GM19240 (cell line): ENCODE measurements around the gene CFAP97D2.
"Not testable (repeated sequence)": the region's sequence is repeated elsewhere in the genome, so short reads cannot be mapped to it uniquely, and the experiment has no call there.

Experiments
- DNase-seq: peaks from one replicate; pipeline ENCODE4 v3.0.0; 2011; ENCODE audit warnings: low spot score; ENCODE audit not compliant: insufficient read length

CFAP97D2 gene

DNA sequence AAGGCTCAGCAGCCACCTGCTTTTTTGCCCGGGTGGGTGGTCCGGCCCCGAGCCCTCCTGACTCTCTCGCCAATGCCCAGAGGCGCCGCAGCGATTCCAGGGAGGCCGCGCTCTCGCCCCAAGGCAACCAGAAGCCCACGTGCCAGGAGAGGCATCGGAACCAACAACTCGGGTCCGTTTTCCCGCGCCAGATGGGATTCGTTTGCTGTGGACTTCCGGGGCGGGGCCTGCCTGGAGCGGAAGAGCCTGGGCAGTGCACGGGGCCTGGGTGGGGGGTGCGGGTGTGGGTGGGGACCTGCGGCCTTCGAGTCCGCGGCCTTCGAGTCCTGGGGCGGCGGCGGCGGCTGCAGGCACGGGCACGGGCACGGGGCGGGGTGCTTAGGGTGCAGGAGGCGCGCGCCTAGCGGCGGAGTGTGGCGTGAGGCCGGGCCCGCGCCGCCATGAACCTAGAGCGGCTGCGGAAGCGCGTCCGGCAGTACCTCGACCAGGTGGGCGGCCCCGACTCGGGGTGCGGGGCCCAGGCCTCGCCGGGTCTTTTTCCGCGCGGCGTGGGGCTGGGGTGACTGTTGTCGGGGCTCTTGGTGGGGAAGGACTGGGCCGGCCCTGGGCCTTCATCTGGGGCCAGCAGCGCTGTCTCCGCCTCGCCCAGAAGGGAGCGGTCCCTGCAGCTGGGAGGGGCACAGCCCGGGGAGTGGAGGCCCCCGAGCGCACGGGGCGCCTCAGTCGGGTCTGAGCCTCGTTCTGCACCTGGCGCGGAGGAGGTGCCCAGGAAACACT lies 55.8 kb downstream of the CFAP97D2 start, which contains the start of gene CDC16:
Gene CDC16, plus strand, starts transcription at position 253 of the 777 bp plus-strand sequence. Its CDS starts 188 bp downstream, at position 441.
- DNase-seq = peak; percentile 94

- no peak for DNase-seq
Observed at GRCh38 chr13:114235697-114236096, 56.6 kb downstream of the CFAP97D2 start.

DNA sequence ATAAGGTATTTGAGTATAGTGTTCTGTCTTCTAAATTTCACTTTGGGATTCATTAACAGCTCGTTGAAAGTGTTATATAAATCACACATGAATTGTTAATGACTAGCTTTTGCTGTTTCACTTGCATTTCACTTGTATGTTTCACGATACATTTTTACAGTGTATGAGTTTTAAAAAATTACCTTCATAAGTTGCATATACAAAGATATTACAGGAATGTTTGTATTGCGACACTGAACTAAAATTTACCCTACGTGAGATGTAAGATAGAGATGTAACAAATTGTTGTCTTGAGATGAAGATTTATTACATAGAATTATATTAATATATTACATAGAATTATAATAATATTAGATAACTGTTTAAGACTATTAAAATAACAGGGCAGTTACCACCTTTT lies 57.2 kb downstream of the CFAP97D2 start:
- DNase-seq = no peak

GRCh38 chr13:114237415-114238112 lies 58.5 kb downstream of the CFAP97D2 start:
- DNase-seq = no peak

DNA sequence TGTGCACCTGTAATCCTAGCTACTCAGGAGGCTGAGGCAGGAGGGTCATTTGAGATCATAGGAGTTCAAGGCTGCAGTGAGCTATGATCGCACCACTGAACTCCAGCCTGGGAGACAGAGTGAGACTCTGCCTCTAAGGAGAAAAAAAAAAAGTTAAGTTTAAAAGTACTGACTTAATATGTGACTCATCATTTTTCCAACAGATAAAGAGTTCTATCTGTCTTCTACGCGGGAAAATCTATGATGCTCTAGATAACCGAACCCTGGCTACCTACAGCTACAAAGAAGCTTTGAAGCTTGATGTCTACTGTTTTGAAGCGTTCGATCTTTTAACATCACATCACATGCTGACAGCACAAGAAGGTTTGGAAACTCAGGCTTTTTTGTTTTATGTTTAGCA lies 62.9 kb downstream of the CFAP97D2 start:
- no peak for DNase-seq

- DNase-seq = no peak
Observed at GRCh38 chr13:114243971-114244370, 64.9 kb downstream of the CFAP97D2 start.

- no peak for DNase-seq
Observed at GRCh38 chr13:114244637-114245036, 65.6 kb downstream of the CFAP97D2 start.

DNA sequence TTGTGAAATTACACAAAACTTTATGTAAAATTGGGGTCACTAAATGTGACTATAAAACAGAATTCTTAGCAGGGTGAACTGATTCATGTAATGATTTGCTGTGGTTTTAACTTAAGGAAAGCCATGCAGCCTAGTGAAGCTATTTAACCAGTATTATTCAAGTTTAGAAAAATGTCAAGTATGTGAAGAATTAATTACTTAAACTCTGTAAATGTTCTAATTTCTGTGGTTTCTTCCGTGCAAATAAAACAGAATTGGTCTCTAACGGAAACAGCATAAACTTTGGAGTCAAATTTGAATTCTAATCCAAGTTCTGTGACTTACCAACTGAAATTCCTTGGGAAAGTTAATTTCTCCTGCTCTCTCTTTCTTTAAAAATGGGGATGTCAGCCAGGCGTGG lies 69.0 kb downstream of the CFAP97D2 start:
- no peak for DNase-seq

DNA sequence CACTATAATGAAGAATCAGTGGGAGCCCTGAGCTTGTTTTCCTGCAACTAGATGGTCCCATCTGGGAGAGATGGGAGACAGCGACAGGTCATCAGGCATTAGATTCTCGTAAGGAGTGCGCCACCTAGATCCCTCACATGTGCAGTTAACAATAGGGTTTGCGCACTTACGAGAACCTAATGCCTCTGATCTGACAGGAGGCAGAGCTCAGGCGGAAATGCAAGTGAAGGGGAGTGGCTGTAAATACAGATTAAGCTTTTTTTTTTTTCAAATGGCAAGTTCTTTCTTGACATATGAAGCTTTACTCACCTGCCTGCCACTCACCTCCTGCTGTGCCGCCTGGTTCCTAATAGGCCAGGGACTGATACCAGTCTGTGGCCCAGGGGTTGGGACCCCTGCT lies 70.0 kb downstream of the CFAP97D2 start:
- no peak for DNase-seq

DNA sequence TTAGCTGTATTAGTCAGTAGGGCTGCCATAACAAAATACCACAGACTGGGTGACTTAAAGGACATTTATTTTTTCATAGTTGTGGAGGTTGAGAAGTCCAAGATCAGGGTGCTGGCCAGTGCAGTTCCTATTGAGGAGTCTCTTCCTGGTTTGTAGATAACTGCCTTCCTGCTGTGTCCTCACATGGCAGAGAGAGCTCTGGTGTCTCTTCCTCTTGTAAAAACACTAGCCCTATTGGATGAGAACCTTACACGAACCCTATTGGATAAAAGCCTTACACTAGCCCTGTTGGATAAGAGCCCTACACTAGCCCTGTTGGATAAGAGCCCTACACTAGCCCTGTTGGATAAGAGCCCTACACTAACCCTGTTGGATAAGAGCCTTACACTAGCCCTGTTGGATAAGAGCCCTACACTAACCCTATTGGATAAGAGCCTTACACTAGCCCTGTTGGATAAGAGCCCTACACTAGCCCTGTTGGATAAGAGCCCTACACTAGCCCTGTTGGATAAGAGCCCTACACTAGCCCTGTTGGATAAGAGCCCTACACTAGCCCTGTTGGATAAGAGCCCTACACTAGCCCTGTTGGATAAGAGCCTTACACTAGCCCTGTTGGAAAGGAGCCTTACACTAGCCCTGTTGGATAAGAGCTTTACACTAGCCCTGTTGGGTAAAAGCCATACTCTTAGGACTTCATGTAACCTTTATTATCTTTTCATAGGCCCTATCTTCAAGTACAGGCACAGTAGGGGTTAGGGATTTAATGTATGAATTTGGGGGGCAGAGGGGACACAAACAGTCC lies 72.8 kb downstream of the CFAP97D2 start:
- not testable (repeated sequence) for DNase-seq

DNA sequence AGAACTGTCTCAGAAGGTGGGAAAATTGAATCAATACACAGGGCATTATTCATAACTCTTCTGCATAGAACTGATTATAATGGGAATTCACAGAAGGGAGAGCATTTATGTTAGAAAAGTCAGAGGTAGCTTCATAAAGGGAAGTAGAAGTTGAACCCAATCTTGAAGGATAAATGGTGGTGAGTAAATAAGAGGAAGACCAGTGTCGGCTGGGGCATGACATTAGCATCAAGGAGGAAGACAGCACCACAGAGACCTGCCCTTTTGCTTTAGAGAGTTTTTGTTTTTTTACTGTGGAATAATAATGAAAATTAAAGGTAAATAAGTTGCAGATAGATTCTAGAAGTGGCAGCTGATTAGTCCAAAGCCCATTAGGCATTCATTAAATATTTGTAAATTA lies 77.5 kb downstream of the CFAP97D2 start:
- no peak for DNase-seq

DNA sequence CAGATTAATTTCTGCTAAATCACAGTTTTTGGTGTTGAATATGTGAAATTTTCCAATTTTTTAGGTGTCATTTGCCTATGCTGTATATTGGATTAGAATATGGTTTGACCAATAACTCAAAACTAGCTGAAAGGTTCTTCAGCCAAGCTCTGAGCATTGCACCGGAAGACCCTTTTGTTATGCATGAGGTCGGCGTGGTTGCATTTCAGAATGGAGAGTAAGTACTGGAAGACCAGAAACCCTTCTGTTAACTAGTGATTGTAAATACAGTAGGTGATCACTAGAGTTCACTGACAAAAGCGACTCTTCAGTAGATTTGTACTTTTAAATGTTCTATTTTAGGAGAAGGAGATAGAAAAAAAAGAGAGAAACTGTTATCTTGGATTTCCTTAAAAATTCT lies 78.0 kb downstream of the CFAP97D2 start:
- DNase-seq = no peak

GRCh38 chr13:114258589-114258988 lies 79.5 kb downstream of the CFAP97D2 start:
- DNase-seq = no peak

- no peak for DNase-seq
Observed at GRCh38 chr13:114259374-114259773, 80.3 kb downstream of the CFAP97D2 start.

GRCh38 chr13:114259974-114260373 lies 80.9 kb downstream of the CFAP97D2 start:
- DNase-seq = no peak

DNA sequence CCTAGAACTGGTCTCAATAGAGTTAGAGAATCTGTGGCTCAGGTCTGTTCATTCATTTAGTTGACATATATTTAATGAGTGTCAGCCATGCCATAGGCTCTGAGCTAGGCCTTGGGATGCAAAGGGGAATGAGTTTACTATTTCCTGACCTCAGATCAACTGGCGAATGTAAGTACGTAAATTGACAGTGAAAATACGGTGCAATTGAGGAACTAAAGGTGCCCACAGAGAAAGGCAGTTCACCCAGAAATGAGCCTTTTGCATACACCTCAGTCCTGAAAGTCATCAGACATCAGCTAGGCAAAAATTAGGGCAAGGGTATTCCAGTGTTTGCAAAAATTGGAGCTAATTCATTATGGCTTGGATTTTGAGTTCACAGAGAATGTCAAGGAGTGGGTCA lies 81.8 kb downstream of the CFAP97D2 start:
- DNase-seq = no peak

DNA sequence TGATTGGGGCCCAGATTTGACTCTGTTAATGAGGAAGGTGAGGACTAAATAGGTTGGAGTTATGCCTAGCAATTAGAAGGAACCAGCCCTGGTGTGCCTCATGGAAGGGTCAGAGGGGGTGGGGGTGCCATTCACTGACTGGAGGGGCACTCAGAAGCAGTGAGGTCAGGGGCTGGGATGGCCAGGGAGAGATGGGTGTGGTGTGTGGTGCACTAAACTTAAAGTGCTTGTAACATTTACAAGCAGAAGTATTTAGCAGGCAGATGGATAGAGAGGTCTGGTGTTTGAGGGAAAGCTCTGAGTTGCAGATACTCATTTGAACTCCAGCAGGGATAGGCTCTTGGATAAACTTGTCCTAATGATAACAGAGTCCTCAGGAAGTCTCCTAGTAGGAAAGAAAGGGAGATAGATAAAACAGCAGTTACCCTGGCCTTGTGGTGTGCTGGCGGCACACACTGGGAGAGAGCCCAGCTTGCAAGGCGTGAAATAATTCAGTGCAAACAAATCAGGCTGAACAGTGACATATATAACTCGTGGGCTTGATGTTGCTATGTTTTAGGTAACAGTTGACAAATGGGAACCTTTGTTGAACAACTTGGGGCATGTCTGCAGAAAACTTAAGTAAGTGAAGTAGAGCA lies 82.4 kb downstream of the CFAP97D2 start:
- DNase-seq = no peak

- DNase-seq = no peak
Observed at GRCh38 chr13:114263578-114263977, 84.5 kb downstream of the CFAP97D2 start.

DNA sequence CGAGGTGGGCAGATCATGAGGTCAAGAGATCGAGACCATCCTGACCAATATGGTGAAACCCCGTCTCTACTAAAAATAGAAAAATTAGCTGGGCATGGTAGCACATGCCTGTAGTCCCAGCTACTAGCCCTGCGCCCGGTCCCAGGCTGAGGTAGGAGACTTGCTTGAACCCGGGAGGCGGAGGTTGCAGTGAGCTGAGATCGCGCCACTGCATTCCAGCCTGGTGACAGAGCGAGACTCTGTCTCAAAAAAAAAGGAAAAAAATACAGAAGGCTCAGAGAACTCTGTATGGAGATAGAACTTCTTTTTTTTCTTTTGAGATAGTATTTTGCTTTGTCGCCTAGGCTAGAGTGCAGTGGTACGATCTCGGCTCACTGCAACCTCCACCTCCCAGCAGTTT lies 85.3 kb downstream of the CFAP97D2 start:
- DNase-seq = not testable (repeated sequence)

DNA sequence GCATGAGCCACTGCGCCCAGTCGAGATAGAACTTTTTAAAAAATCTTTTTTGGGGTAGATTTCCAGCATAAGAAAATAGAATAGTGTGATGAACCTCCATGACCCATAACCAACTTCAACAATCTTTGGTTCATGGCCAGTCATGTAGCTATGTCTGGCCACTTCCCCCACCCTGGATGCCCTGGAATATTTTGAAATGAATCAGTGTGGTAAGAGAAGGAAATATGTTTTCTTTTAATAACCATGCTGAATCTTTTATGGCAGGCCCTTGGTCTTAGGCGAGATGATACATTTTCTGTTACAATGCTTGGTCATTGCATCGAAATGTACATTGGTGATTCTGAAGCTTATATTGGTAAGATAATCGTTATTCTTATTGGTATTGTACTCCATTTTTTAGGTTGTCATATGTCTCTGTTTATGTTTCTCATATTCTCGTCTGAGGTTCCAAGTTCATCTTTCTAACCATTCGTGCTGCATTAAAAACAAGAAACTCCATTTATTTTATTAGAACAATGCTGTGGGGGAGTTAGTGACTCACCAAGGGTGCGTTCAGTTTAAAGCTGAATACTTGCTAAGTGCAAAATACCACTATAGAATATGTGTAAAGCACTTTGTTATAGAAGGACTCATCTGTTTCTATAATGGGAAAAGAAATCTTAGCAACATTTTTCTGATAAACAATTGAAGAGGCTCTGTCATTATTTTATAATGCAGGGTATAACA lies 86.0 kb downstream of the CFAP97D2 start:
- DNase-seq = no peak

DNA sequence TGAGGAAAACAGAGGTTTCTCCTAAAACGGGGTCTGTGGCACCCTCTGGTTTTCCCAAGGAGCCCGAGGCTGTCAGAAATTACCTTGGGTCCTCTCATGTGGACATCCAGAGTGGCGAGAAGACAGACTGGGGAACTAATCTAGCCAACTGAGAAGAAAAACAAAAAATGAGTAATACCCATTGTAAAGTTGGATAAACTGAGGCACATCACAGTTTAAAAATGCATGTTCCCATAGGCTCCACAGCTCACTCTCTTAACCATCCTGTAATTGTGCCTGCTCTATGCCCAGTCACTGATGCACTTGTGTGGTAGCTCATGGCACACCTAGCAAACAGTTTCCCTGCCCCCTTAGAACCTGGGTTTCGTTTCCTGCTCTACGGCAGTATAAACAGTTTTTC lies 87.2 kb downstream of the CFAP97D2 start:
- DNase-seq = no peak
